K562 (cell line): ENCODE results near the gene SPATC1L. TPM values are rescaled to one million over a fixed set of nuclear protein-coding genes. Genes with fewer than 3 reads are reported as not detected.

Experiments used
- CTCF ChIP-seq, 3 experiments: IDR thresholded peaks in 2 of 3; conservative IDR thresholded peaks in 1 of 3; 2 replicates each; pipeline ENCODE4 v1.5.1; 2011 to 2012; ENCODE audit warnings: low read length in 3 of 3, mild to moderate bottlenecking in 3 of 3, control low read depth in 2 of 3, improper control_type of control experiment in 1 of 3, inconsistent platforms in 1 of 3, low read depth in 1 of 3, mixed read lengths in 1 of 3, moderate library complexity in 1 of 3; ENCODE audit not compliant: insufficient read depth in 2 of 3
- EP400 ChIP-seq: fragments of 450-650 bp; IDR thresholded peaks from 2 replicates; pipeline ENCODE4 v1.6.1; 2017; ENCODE audit warnings: antibody characterized with exemption, mild to moderate bottlenecking, moderate library complexity
- FOXJ2 ChIP-seq: fragments of 200-800 bp; sonication (Bioruptor generic); IDR thresholded peaks from 2 replicates; pipeline ENCODE4 v1.6.1; 2016; ENCODE audit warnings: missing genetic modification characterization, missing compliant biosample characterization
- IFI16 ChIP-seq: fragments of 250-450 bp; sonication (Bioruptor Pico); IDR thresholded peaks from 2 replicates; pipeline ENCODE4 v2.1.2; 2022; ENCODE audit warnings: mild to moderate bottlenecking, inconsistent platforms
- IRF2 ChIP-seq: sonication (generic); formaldehyde crosslinking; IDR thresholded peaks from 2 replicates; pipeline ENCODE4 v1.8.1; 2022; ENCODE audit warnings: mild to moderate bottlenecking, missing genetic modification reagents
- KDM1A ChIP-seq, 2 experiments: fragments of 450-650 bp; IDR thresholded peaks; 2 replicates each; pipeline ENCODE4 v1.6.1; 2016; ENCODE audit warnings: mild to moderate bottlenecking in 2 of 2
- MTA2 ChIP-seq: fragments of 450-650 bp; IDR thresholded peaks from 2 replicates; pipeline ENCODE4 v1.6.1; 2016; ENCODE audit warnings: low read depth
- PHF8 ChIP-seq: fragments of 200-600 bp; sonication (generic); IDR thresholded peaks from 2 replicates; pipeline ENCODE4 v1.6.1; 2012; ENCODE audit warnings: mixed run types, mild to moderate bottlenecking, inconsistent platforms, low read length, moderate library complexity, borderline replicate concordance
- RB1 ChIP-seq: fragments of 450-650 bp; IDR thresholded peaks from 2 replicates; pipeline ENCODE4 v1.6.1; 2017; ENCODE audit warnings: low read depth, mild to moderate bottlenecking
- RBM15 ChIP-seq: fragments of 200-400 bp; formaldehyde crosslinking; IDR thresholded peaks from 2 replicates; pipeline ENCODE4 v1.6.1; 2018; ENCODE audit warnings: mild to moderate bottlenecking, low read length, moderate library complexity; ENCODE audit not compliant: insufficient read depth
- RBM34 ChIP-seq: fragments of 200-400 bp; formaldehyde crosslinking; IDR thresholded peaks from 2 replicates; pipeline ENCODE4 v1.6.1; 2018; ENCODE audit warnings: low read length, borderline replicate concordance; ENCODE audit not compliant: insufficient read depth
- TRIM25 ChIP-seq: fragments of 450-650 bp; IDR thresholded peaks from 2 replicates; pipeline ENCODE4 v1.7.0; 2016; ENCODE audit warnings: borderline replicate concordance
- ZC3H8 ChIP-seq: fragments of 450-650 bp; IDR thresholded peaks from 2 replicates; pipeline ENCODE4 v1.6.1; 2017
- polyA plus RNA-seq, 8 experiments: library from polyadenylated mRNA; depleted of rRNA in 4 of 8; stranded (reverse) in 5 of 8; unstranded in 3 of 8; fragments of >200 nt; fragmentation: Nextera tagmentation in 2 of 8; fragmentation: Illumina TruSeq in 1 of 8; extraction: Ambion mirVana in 2 of 8; extraction: Trizol in 1 of 8; gene quantifications; 2 replicates each; pipeline versions ENCODE4 v1.2.1 to v1.2.3, GENCODE V29; 2011 to 2014; ENCODE audit warnings: inconsistent platforms in 1 of 8, missing spikeins in 1 of 8
- total RNA-seq, 7 experiments: library from RNA; depleted of rRNA in 6 of 7; stranded (reverse); fragments of >200 nt in 6 of 7; fragmentation: Illumina TruSeq in 2 of 7; extraction: Trizol in 2 of 7; gene quantifications; 2 replicates each; pipeline versions ENCODE4 v1.2.1 to v1.2.3, GENCODE V29; 2011 to 2021; ENCODE audit warnings: low replicate concordance in 1 of 7
- TF ChIP-seq, protein P1 (sequence below): sonication (generic); formaldehyde crosslinking; IDR thresholded peaks from 2 replicates; pipeline ENCODE4 v1.8.1; 2023; ENCODE audit warnings: mild to moderate bottlenecking, missing genetic modification reagents
- TF ChIP-seq, protein P2 (sequence below), 3 experiments: fragments of 200-800 bp in 1 of 3; fragments of 250-450 bp in 1 of 3; fragments of 450-650 bp in 1 of 3; sonication (Bioruptor Pico) in 1 of 3; sonication (Bioruptor generic) in 1 of 3; formaldehyde crosslinking in 1 of 3; IDR thresholded peaks; 2 replicates each; pipeline versions ENCODE4 v1.6.1 to v1.8.0; 2016 to 2022; ENCODE audit warnings: mild to moderate bottlenecking in 2 of 3, missing genetic modification characterization in 2 of 3, missing compliant biosample characterization in 1 of 3, moderate library complexity in 1 of 3
- TF ChIP-seq, protein P3 (sequence below): fragments of 450-650 bp; formaldehyde crosslinking; IDR thresholded peaks from 2 replicates; pipeline ENCODE4 v1.4.0; 2022; ENCODE audit warnings: missing genetic modification characterization

The SPATC1L gene
- total and polyA plus RNA-seq, 9 of the 15 experiments (the other 6 are each of a cell fraction or from before 2014, with no cell fraction given) = 0.14 to 121 (median 34.0) TPM; not detected in 1

GRCh38 chr21:46229133-46229922 lies 45.1 kb upstream of the SPATC1L start (continued):
- TF ChIP-seq, protein P1, sequence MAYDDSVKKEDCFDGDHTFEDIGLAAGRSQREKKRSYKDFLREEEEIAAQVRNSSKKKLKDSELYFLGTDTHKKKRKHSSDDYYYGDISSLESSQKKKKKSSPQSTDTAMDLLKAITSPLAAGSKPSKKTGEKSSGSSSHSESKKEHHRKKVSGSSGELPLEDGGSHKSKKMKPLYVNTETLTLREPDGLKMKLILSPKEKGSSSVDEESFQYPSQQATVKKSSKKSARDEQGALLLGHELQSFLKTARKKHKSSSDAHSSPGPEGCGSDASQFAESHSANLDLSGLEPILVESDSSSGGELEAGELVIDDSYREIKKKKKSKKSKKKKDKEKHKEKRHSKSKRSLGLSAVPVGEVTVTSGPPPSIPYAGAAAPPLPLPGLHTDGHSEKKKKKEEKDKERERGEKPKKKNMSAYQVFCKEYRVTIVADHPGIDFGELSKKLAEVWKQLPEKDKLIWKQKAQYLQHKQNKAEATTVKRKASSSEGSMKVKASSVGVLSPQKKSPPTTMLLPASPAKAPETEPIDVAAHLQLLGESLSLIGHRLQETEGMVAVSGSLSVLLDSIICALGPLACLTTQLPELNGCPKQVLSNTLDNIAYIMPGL (CRISPR knock-in tag) = peak; percentile 77; the same call in 1 of the 2 replicates
- no peak for TF ChIP-seq MTA2
- TF ChIP-seq RBM34 = no peak
- peak; percentile 31; the same call in 1 of the 2 replicates for TF ChIP-seq RB1
- TF ChIP-seq IFI16 = no peak
- TF ChIP-seq, protein P2, sequence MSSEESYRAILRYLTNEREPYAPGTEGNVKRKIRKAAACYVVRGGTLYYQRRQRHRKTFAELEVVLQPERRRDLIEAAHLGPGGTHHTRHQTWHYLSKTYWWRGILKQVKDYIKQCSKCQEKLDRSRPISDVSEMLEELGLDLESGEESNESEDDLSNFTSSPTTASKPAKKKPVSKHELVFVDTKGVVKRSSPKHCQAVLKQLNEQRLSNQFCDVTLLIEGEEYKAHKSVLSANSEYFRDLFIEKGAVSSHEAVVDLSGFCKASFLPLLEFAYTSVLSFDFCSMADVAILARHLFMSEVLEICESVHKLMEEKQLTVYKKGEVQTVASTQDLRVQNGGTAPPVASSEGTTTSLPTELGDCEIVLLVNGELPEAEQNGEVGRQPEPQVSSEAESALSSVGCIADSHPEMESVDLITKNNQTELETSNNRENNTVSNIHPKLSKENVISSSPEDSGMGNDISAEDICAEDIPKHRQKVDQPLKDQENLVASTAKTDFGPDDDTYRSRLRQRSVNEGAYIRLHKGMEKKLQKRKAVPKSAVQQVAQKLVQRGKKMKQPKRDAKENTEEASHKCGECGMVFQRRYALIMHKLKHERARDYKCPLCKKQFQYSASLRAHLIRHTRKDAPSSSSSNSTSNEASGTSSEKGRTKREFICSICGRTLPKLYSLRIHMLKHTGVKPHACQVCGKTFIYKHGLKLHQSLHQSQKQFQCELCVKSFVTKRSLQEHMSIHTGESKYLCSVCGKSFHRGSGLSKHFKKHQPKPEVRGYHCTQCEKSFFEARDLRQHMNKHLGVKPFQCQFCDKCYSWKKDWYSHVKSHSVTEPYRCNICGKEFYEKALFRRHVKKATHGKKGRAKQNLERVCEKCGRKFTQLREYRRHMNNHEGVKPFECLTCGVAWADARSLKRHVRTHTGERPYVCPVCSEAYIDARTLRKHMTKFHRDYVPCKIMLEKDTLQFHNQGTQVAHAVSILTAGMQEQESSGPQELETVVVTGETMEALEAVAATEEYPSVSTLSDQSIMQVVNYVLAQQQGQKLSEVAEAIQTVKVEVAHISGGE (CRISPR knock-in tag; IDR thresholded peaks at IDR 0.05) = peak in 1 of 3 experiments; percentile 22; a peak in 1 of 6 replicates
- no peak for TF ChIP-seq KDM1A (IDR thresholded peaks at IDR 0.05)
- TF ChIP-seq, protein P3, sequence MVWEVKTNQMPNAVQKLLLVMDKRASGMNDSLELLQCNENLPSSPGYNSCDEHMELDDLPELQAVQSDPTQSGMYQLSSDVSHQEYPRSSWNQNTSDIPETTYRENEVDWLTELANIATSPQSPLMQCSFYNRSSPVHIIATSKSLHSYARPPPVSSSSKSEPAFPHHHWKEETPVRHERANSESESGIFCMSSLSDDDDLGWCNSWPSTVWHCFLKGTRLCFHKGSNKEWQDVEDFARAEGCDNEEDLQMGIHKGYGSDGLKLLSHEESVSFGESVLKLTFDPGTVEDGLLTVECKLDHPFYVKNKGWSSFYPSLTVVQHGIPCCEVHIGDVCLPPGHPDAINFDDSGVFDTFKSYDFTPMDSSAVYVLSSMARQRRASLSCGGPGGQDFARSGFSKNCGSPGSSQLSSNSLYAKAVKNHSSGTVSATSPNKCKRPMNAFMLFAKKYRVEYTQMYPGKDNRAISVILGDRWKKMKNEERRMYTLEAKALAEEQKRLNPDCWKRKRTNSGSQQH = 0 out of 2 replicates have a peak, but pooled peaks have one; percentile 15
- TF ChIP-seq PHF8 = peak; percentile 66; the same call in 1 of the 2 replicates
- TF ChIP-seq CTCF (IDR thresholded peaks at IDR 0.05 in 2 of 3, conservative IDR thresholded peaks at IDR 0.05 in 1 of 3; ENCODE audit: insufficient read depth in 2 of 3, low read depth in 1 of 3, low read length in 3 of 3) = peak; percentile 48 to 66 (median 65); a peak in 5 of 6 replicates
- peak; percentile 91 for TF ChIP-seq EP400
- TF ChIP-seq FOXJ2 (tag) = no peak
- TF ChIP-seq RBM15 = no peak
- no peak for TF ChIP-seq IRF2
- no peak for TF ChIP-seq ZC3H8
- no peak for TF ChIP-seq TRIM25
